CD14-positive monocyte (primary cell): ENCODE measurements around the gene SLC6A13. TPM values are rescaled to one million over a fixed set of nuclear protein-coding genes. Genes with fewer than 3 reads are reported as not detected.

Experiments
- DNase-seq, 3 donors: peaks; one replicate each; pipeline ENCODE4 v3.0.0-alpha.2; 2011 to 2022
- H2AFZ ChIP-seq: 2 replicates; pipeline ENCODE4 v1.6.0; 2012; ENCODE audit warnings: mild to moderate bottlenecking, low read depth, low read length, inconsistent platforms; ENCODE audit not compliant: insufficient read depth, poor library complexity, severe bottlenecking
- H3K27ac ChIP-seq, 2 donors: 1 replicate in 1 of 2; 2 replicates in 1 of 2; pipeline ENCODE4 v1.5.1; 2012 to 2013; ENCODE audit warnings: low read length in 2 of 2, control low read depth in 1 of 2, inconsistent platforms in 1 of 2, low read depth in 1 of 2, mild to moderate bottlenecking in 1 of 2
- H3K27me3 ChIP-seq, 2 donors: one replicate each; pipeline versions ENCODE4 v1.6.0 to v1.6.1; 2011 to 2013; ENCODE audit warnings: low read length in 2 of 2; ENCODE audit not compliant: control insufficient read depth in 2 of 2, insufficient read depth in 2 of 2
- H3K36me3 ChIP-seq, 2 donors: replicated peaks in 1 of 2; 1 replicate in 1 of 2; 2 replicates in 1 of 2; pipeline versions ENCODE4 v1.5.1 to v1.6.1; 2012 to 2013; ENCODE audit warnings: low read length in 2 of 2, control low read depth in 1 of 2, inconsistent platforms in 1 of 2, mild to moderate bottlenecking in 1 of 2; ENCODE audit not compliant: insufficient read depth in 2 of 2, control insufficient read depth in 1 of 2
- H3K4me1 ChIP-seq, 2 donors: 1 replicate in 1 of 2; 2 replicates in 1 of 2; pipeline versions ENCODE4 v1.5.1 to v1.6.1; 2012 to 2013; ENCODE audit warnings: low read length in 2 of 2, control low read depth in 1 of 2, inconsistent platforms in 1 of 2, mild to moderate bottlenecking in 1 of 2, moderate library complexity in 1 of 2; ENCODE audit not compliant: insufficient read depth in 2 of 2, control insufficient read depth in 1 of 2
- H3K4me2 ChIP-seq: replicated peaks from 2 replicates; pipeline ENCODE3; 2012; ENCODE audit warnings: low read length, moderate library complexity, mild to moderate bottlenecking; ENCODE audit not compliant: poor library complexity, severe bottlenecking; ENCODE audit errors: extremely low read depth
- H3K4me3 ChIP-seq, 3 experiments: fragments of 200-600 bp in 1 of 3; sonication (generic) in 1 of 3; replicated peaks in 1 of 3; 1 replicate in 2 of 3; 2 replicates in 1 of 3; pipeline ENCODE4 v1.5.1; 2011 to 2013; ENCODE audit warnings: low read length in 3 of 3, mild to moderate bottlenecking in 3 of 3, control low read depth in 2 of 3, low read depth in 2 of 3, inconsistent platforms in 1 of 3, moderate library complexity in 1 of 3
- H3K79me2 ChIP-seq: 2 replicates; pipeline ENCODE4 v1.6.0; 2012; ENCODE audit warnings: mild to moderate bottlenecking, control low read depth, inconsistent platforms, low read length, moderate library complexity; ENCODE audit not compliant: insufficient read depth
- H3K9ac ChIP-seq: 2 replicates; pipeline ENCODE4 v1.6.0; 2017; ENCODE audit warnings: low read length, mild to moderate bottlenecking; ENCODE audit not compliant: insufficient read depth, poor library complexity, severe bottlenecking
- H3K9me3 ChIP-seq, 2 donors: replicated peaks in 1 of 2; 1 replicate in 1 of 2; 2 replicates in 1 of 2; pipeline versions ENCODE4 v1.5.1 to v1.6.1; 2012 to 2013; ENCODE audit warnings: low read length in 2 of 2, control low read depth in 1 of 2; ENCODE audit not compliant: control insufficient read depth in 1 of 2, insufficient read depth in 1 of 2
- H4K20me1 ChIP-seq: 2 replicates; pipeline ENCODE4 v1.6.0; 2012; ENCODE audit warnings: mild to moderate bottlenecking, low read length, control low read depth, moderate library complexity; ENCODE audit not compliant: insufficient read depth
- H3K27ac Mint-ChIP-seq, 7 donors: one replicate each; pipeline ENCODE4 v1.8.0; 2020; ENCODE audit warnings: mild to moderate bottlenecking in 7 of 7, mixed read lengths in 7 of 7, moderate library complexity in 6 of 7, inconsistent platforms in 2 of 7
- H3K27me3 Mint-ChIP-seq, 3 donors: one replicate each; pipeline ENCODE4 v1.8.0; 2021 to 2022; ENCODE audit warnings: low read depth in 3 of 3, mild to moderate bottlenecking in 3 of 3, mixed read lengths in 3 of 3, moderate library complexity in 3 of 3, inconsistent platforms in 1 of 3
- H3K36me3 Mint-ChIP-seq, 2 donors: one replicate each; pipeline ENCODE4 v1.8.0; 2020; ENCODE audit warnings: mixed read lengths in 2 of 2, inconsistent platforms in 1 of 2, mild to moderate bottlenecking in 1 of 2
- H3K4me1 Mint-ChIP-seq: one replicate; pipeline ENCODE4 v1.8.0; 2020; ENCODE audit warnings: mild to moderate bottlenecking, mixed read lengths
- H3K4me3 Mint-ChIP-seq, 2 donors: one replicate each; pipeline ENCODE4 v1.8.0; 2020; ENCODE audit warnings: mild to moderate bottlenecking in 2 of 2, mixed read lengths in 2 of 2, moderate library complexity in 1 of 2
- H3K9me3 Mint-ChIP-seq, 7 donors: one replicate each; pipeline ENCODE4 v1.8.0; 2020 to 2022; ENCODE audit warnings: mixed read lengths in 7 of 7, mild to moderate bottlenecking in 6 of 7, moderate library complexity in 6 of 7, inconsistent platforms in 2 of 7
- WGBS: methylation state at CpG from one replicate; pipeline ENCODE4 v1.1.5; 2013; ENCODE audit warnings: missing lambda C conversion rate; ENCODE audit not compliant: insufficient coverage; 5-methylcytosine and 5-hydroxymethylcytosine counted together
- intact Hi-C, 2 donors: fragments of 100-400 bp; cut with micrococcal nuclease; formaldehyde crosslinking; loops; one replicate each; pipeline versions ENCODE4 v1.15.0 to v1.15.1; 2023
- polyA plus RNA-seq, 3 donors: library from polyadenylated mRNA; depleted of rRNA in 1 of 3; unstranded in 2 of 3; stranded (reverse) in 1 of 3; fragments of 300-500 nt in 2 of 3; fragments of >200 nt in 1 of 3; fragmentation: Illumina TruSeq in 2 of 3; gene quantifications; 1 replicate in 2 of 3; 2 replicates in 1 of 3; pipeline ENCODE4 v1.2.3, GENCODE V29; 2012 to 2021
- TF ChIP-seq, protein P1 (sequence below): fragments of 200-600 bp; IDR thresholded peaks from one replicate; pipeline ENCODE4 v1.8.0; 2022; ENCODE audit warnings: antibody characterized with exemption, mild to moderate bottlenecking

The SLC6A13 gene
- polyA plus RNA-seq, 3 donors = 0.13 TPM; not detected in 2

DNA sequence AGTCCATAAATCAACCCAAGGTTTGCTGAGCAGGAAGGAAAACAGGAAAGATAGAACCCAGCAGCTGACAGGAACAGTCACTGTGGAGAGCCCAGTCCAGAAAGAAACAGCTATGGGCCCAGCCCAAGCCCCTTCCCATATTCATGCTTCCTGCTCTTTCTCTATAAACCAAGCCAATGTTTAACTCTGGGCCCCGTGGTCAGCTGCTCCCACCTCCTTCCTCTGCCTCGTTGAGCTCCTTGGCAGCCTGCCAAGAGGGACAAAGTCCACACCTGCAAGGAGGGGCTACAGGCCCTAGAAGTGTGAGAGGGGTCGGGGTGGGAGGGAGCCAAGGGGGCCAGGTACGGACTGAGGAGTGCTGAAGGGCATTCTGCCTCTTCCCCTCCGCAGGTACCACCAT is 10.0 kb downstream of the SLC6A13 start:
- Mint-ChIP-seq H3K4me3 (no peak overlapping the region), H3K9me3 (peaks cover 5 to 12% (median 7%) of the 10 kb centered on the region in 7 donors), H3K4me1 (no peaks in the 10 kb centered on the region), H3K36me3 (no peaks in the 10 kb centered on the region), H3K27ac (no peak overlapping the region), H3K27me3 (peaks cover 12 to 14% (median 12%) of the 10 kb centered on the region in 3 donors)
- no peak overlapping the region for H3K4me3 ChIP-seq
- TF ChIP-seq, protein P1, sequence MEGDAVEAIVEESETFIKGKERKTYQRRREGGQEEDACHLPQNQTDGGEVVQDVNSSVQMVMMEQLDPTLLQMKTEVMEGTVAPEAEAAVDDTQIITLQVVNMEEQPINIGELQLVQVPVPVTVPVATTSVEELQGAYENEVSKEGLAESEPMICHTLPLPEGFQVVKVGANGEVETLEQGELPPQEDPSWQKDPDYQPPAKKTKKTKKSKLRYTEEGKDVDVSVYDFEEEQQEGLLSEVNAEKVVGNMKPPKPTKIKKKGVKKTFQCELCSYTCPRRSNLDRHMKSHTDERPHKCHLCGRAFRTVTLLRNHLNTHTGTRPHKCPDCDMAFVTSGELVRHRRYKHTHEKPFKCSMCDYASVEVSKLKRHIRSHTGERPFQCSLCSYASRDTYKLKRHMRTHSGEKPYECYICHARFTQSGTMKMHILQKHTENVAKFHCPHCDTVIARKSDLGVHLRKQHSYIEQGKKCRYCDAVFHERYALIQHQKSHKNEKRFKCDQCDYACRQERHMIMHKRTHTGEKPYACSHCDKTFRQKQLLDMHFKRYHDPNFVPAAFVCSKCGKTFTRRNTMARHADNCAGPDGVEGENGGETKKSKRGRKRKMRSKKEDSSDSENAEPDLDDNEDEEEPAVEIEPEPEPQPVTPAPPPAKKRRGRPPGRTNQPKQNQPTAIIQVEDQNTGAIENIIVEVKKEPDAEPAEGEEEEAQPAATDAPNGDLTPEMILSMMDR = no peak
- no peak overlapping the region for H2AFZ ChIP-seq
- intact Hi-C loops = no loop called here
- no peaks in the 10 kb centered on the region for H3K79me2 ChIP-seq
- no peak for DNase-seq
- no CpG with 5 or more reads among the region's 5 CpGs for WGBS
- H3K36me3 ChIP-seq = no peaks in the 10 kb centered on the region
- peaks cover 0 to 5% of the 10 kb centered on the region in 2 donors for H3K27me3 ChIP-seq
- H3K9ac ChIP-seq = no peak overlapping the region
- no peaks in the 10 kb centered on the region for H4K20me1 ChIP-seq
- no peak overlapping the region for H3K4me2 ChIP-seq
- peaks cover 3 to 8% of the 10 kb centered on the region in 2 donors for H3K9me3 ChIP-seq
- no peak overlapping the region for H3K27ac ChIP-seq
- H3K4me1 ChIP-seq = no peaks in the 10 kb centered on the region

DNA sequence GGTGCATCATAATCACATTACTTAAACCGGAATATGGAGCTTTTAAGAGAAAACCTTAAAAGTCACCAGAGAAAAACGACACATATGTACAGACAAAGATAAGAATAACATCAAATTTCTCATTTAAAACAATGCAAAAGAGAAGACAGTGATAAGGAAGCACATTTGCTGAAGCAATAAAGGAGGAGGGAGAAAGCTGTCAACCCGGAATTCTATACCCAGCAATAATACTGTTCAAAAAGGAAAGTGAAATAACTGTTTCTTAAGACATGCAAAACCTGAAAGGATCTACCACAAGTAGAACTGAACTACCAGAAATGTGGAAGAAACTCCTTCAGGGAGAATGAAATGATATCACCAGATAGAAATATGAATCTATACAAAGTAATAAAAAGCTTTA is 15.4 kb downstream of the SLC6A13 start:
- no peak overlapping the region for H3K4me3 ChIP-seq
- Mint-ChIP-seq H3K4me1 (no peaks in the 10 kb centered on the region), H3K36me3 (no peaks in the 10 kb centered on the region), H3K9me3 (peaks cover 11 to 32% (median 22%) of the 10 kb centered on the region in 7 donors), H3K4me3 (no peak overlapping the region), H3K27me3 (peaks cover 7 to 14% (median 10%) of the 10 kb centered on the region in 3 donors), H3K27ac (no peak overlapping the region)
- no peaks in the 10 kb centered on the region for H3K79me2 ChIP-seq
- peaks cover 8 to 18% of the 10 kb centered on the region in 2 donors for H3K9me3 ChIP-seq
- H3K9ac ChIP-seq = no peak overlapping the region
- H2AFZ ChIP-seq = no peak overlapping the region
- intact Hi-C loops = no loop called here
- WGBS = no CpG with 5 or more reads among the region's 3 CpGs
- DNase-seq = no peak
- H3K27ac ChIP-seq = no peak overlapping the region
- no peaks in the 10 kb centered on the region for H4K20me1 ChIP-seq
- H3K4me2 ChIP-seq = no peak overlapping the region
- no peaks in the 10 kb centered on the region for H3K27me3 ChIP-seq
- no peaks in the 10 kb centered on the region for H3K36me3 ChIP-seq
- TF ChIP-seq, protein P1 = no peak
- H3K4me1 ChIP-seq = no peaks in the 10 kb centered on the region
